ENCODE results near the gene RAB13.

Gene RAB13

DNA sequence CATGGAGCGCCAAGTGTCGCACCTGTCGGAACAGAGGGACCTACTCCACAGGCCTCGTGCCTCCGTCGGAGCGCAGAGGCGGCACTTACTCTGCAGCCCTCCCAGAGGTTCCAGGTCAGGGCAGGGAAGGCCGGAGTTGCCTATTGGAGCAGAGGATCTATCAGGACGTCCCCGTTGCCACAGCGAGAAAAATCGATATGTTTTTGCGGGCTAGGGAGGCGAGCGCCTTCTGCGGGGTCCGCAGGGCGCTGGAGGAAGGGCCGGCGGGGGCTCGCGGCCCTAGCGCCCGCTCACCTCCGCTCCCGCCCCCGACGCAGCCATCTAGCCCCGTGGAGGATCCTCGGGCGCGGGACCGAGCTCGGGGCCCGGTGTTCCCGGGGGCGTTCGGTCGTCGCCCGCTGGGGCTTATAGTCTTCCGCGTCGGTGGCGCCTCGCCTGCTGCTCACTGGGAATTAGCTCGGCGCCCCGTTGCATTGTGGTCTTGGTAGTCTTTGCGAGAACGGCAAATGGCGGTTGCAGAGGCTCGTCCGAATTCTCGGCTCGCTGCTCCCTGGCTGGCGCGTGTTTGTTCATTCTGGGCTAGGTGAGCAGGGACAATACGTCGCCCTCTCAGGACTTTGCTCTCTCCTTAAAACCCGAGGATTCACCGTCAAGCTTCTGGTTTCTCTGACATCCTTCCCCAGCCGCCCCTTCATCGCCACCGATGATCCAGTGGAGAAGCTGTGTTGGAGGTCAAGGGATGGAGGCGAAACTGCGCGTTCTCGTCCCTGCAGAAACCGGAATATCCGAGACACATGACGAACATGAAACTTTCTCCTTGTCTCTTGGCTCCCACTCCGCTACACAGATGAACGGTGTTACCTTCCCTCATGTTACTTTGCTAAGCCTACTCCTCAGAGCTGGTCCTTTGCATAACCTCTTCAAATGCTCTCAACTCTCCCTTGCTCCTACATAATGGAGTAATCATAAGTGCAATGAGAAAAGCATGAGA, 8.6 kb downstream of the RAB13 start, which contains the start of gene JTB:
JTB (minus strand) TSS at position 425 of the 991 bp plus-strand sequence; CDS start at position 3, 422 bp downstream.
- DNase-seq (ENCODE audit: low read depth): no peak

DNA sequence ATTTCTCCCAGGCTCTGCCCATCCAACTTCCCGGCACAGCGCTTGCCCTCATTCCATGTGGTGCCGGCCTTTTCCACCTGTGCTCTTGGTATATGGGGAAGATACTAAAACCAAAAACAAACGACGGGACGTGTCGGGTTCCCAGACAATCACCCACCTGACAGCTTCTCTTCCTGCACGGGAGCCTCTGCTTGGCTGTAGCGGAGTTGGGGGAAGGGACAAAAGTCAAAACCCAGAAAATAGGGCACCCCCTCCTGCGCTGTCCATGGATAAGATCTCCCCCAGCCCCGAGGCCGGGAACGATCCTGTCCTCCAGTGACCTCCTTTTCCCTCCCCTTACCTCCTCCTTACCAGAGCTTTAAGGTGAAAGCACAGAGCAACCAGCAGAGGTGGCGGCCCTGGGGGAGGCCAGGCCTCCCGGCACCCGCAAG, 9.3 kb downstream of the RAB13 start:
- no peak for DNase-seq (ENCODE audit: low read depth)

DNA sequence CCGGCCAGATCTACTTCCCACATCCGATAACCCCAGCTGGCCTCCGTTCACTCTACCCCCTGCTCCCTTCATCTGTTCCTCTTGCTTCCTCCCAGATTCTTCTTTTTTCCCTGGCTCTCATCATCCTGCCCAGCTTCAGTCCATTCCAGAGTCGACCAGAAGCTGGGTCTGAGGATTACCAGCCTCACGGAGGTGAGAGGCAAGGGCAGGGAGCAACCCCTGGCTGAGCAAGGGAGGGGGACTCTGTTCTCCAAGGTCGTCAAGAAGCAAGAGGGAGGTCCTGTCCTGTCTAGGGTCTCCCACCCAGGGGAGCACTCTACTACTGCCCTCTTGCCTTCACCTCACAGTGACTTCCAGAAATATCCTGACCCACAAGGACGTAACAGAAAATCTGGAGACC, 12.6 kb downstream of the RAB13 start:
- no peak for DNase-seq (ENCODE audit: low read depth)

DNA sequence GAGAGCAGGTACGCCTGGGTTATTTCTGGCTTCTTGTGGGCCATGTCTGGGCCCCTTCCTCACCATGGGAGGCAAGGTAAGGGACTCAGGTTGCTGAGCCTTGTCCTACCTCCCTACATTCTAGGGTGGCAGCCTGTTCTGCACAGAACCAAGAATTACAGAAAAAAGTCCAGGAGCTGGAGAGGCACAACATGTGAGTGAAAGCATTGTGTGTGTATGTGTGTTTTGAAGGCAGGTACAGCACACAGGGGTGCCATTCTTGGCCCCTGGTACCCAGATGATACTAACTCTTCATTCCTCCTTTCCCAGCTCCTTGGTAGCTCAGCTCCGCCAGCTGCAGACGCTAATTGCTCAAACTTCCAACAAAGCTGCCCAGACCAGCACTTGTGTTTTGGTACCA, 13.1 kb downstream of the RAB13 start:
- DNase-seq (ENCODE audit: low read depth): no peak

DNA sequence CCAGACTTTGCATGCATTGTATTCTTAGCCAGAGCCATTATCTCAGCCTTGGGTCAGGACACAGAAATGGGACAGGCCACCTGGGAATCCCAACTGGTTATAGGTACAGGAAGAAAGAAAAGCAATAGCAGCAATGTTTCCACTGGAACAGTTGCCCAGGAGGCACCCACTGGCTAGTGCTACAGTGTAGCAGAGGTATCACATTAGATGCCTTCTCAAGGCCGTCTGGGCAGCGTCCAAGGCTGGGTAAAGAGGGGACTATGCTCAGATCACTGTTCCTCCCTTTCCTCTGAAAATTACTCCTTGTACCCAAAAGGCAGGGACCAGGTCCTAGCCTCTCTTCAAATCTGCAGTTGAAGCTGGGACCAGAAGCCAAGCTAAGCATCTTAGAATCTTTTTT, 15.8 kb downstream of the RAB13 start:
- no peak for DNase-seq (ENCODE audit: low read depth)

DNA sequence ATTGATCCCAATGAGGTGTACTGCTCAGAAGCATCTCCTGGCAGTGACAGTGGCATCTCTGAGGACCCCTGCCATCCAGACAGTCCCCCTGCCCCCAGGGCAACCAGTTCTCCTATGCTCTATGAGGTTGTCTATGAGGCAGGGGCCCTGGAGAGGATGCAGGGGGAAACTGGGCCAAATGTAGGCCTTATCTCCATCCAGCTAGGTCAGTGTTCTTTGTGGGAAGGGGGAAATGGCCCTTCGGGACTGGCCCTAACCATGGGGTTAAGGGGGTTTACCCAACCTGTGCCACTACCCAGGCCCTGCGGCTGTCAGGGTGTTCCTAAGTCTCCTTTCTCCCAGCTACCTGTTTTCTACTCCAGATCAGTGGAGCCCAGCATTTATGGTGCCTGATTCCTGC, 17.2 kb downstream of the RAB13 start:
- no peak for DNase-seq (ENCODE audit: low read depth)

DNA sequence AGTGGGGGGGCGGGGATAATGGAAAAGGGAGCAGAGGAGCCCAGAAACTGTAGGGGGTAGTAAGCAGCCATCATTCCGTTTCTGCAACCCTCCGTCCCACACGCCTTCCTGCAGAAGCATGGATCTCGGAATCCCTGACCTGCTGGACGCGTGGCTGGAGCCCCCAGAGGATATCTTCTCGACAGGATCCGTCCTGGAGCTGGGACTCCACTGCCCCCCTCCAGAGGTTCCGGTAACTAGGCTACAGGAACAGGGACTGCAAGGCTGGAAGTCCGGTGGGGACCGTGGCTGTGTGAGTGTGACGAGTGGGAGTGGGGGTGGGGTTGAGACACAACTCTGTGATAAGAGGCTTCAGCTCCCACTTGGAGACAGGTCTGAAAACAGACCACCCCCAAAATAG, 17.7 kb downstream of the RAB13 start:
- DNase-seq (ENCODE audit: low read depth): no peak

DNA sequence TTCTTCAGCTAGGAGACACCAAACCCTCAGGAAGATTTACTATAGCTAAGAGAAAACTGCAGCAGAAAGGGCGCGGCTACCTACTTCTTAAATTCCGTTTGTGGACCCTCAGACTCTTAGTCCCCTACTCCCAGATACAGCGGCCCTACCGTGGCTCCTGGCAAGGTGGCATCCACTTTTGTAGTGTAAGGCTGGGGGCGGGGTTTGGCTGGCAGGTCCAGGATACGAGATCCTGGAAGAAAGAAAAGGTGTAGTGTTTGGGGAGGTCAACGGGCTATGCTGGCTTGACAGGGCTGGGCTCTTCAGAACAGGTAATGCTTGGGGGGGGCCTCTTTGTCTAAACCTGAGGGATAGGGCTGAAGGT, 18.2 kb downstream of the RAB13 start:
- DNase-seq (ENCODE audit: low read depth): no peak

DNA sequence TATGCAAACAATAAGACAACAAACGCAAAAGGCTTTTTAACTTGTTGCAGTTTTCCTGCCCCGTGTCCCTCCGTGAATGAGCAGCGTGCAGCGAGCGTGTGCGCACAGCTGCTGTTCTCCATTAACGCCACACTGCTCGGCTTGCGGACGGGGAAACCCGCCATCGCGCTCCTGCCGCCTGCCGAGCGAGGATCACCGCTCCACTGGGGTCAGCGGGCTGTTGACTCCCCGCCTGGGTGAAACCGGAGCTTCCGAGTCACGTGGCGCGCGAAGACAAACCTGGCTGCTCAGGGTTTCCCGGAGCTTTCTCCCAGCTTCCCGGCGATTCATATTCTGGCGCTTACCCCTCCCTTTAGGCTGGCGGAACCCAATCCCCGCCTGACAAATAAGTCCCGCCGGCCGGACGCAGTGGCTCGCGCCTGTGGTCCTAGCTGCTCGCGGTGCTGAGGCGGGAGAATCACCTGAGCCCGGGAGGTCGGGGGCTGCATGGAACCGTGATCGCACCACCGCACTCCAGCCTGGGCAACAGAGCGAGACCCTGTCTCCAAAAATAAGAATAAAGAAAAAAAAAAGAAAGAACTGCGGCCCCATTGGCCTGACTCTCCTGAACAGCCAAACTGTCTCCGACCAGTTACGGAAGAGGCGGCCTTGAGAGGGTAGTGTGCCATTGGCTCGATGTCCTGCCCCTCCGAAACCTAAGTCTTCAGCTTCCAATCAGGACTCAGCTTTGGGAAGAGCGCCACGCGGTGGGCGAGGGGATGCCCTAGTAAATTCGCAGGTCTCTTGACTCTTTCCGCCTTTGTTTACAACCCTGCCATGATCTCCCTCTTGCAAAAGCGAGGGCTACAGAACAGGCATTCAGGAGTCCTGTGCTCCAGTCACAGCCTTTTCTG, 18.8 kb downstream of the RAB13 start, which contains the start of gene CREB3L4:
CREB3L4 (plus strand) TSS at position 796 of the 893 bp plus-strand sequence. CDS start 624 bp downstream, outside the sequence.
- peak; percentile 87 for DNase-seq (ENCODE audit: low read depth)

DNA sequence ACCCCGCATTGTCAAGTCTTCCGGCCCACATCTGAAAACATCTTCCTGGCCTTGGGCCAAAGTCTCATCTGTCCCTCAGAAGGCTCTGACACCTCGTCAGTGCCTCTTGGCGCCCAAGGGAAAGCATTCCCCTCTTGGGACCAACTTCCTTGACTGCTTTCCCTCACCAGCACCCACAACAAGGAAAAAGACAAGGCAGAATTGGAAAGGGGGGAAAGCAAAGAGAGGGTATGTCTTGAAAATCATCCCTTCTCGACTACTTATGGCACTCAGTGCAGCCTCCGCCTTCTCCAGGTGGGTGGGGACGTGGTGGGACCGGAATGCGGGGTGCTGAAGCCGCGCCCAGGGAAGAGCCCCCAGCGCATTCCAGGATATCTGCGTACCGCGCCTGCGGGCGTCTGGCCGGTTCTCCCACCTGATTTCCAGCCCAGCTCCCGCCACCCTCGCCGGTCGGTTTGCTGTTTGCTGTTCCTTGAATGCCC, 22.2 kb downstream of the RAB13 start:
- DNase-seq (ENCODE audit: low read depth): no peak

DNA sequence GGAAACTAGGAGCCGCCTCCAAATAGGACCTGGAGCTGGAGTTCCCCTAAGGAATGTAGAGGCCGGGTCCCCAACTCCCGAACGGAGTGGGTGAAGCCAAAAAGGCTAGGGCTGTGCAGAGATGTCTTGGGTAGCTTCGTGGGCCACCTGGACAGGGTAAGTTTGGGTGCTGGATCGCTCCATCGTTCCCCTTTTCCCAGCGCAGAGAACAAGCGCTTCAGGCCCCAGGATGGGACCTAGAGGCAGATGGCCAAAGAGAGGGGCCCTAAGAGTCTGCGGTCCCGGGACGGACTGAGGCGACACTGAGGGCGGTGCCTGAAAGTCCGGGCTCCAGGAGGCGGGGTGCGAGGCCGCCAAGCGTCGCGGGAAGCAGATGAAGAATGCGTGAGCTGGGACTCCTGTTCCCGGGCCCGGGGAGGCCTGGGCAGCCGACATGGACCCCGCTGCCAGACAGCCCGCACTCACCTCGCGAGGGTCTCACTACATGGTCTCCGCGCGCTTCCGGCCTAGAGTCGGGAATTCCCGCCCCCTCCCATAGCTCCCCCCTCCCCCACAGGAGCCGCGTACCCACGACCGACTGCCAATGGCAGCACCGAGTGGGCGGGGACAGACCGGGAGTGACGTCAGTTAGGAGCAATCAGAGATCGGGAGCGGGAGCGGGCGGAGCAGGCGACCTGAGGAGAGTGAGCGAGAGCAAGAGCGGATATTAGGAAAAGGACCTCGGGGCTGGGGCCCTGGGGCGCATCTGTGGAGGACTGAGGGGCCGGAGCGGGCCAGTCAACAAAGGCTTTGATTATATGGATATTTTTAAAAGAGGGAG, 22.9 kb downstream of the RAB13 start, which contains the start of gene SLC39A1:
SLC39A1 (minus strand) TSS at position 508 of the 820 bp plus-strand sequence. CDS start 822 bp downstream, outside the sequence.
- peak; percentile 87 for DNase-seq (ENCODE audit: low read depth)

DNA sequence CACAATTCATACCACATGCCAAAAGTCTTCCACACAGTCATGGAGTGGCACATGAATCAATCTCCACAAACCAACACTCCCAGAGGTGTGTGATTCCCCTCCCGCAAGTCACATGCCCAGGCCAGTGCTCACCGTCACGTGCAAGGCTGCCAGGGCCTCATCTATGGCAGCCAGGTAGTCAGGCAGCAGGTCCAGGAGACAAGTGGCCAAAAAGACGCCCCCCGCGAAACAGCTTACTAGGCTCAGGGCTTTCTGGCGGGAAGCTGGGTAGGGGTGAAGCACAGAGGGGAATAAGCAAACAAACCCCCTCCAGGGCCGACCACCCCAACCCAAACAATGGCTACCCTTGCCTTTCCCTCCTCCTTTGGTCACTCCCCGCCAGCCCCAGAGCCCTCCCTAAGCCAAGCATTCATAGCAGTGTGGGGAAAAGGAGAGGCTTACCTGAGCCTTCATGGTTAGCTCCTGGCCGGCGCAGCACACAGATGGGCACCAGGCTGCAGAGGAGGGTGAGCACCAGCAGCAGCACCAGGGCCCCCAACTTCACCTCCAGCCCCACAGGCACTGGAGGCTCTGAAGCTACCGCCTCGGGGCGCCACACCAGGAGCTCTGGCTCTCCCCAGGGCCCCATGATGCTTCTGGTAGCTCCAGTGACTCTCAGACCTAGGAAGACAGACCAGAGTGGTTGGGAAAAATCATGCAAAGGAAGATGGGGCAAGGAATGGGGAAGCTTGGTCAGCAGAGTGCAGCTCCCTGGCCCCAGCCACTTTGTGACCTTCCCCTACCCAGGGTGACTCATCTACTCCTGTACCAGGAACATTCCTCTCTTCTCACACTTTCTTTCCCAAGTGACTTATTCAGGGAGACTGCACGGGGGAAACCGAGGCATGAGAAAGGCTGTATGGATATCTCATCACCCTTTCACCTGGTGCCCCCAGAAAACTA, 23.8 kb downstream of the RAB13 start:
- no peak for DNase-seq (ENCODE audit: low read depth)

DNA sequence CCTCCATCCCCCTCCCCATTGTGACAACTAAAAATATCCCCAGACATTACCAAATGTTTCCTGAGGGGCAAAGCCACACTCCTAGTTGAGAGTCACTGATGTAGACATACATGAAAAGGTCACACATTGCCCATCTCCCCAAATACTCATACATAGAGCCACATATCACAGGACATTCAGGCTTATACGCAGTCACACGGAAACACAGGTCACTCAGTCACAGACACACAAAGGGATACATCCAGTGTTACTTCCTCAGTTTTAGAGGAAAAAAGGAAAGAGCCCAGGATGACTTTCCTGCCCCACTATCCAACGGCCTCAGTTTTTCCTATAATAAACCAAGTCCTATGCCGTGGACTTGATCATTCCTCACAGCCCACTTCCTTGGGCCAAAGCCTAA, 24.7 kb downstream of the RAB13 start:
- DNase-seq (ENCODE audit: low read depth): no peak

DNA sequence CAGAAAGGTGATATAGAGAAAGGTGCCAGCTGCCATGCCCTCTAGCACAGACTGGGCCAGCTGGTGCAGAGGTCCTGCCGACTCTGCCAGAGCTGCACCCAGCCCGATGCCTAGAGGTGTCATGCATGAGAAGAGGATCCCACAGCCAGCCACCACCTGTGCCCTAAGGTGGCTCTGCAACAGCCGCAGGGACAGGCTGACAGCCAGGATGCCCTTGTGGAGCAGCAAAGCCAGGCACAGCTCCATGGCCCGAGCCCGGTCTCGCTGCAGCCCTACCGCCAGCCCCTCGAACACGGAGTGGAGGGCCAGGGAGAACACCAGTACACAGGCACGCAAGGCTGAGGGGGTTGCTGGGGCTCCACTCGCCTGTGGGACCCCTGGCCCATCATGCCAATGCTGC, 25.9 kb downstream of the RAB13 start:
- DNase-seq (ENCODE audit: low read depth): no peak

DNA sequence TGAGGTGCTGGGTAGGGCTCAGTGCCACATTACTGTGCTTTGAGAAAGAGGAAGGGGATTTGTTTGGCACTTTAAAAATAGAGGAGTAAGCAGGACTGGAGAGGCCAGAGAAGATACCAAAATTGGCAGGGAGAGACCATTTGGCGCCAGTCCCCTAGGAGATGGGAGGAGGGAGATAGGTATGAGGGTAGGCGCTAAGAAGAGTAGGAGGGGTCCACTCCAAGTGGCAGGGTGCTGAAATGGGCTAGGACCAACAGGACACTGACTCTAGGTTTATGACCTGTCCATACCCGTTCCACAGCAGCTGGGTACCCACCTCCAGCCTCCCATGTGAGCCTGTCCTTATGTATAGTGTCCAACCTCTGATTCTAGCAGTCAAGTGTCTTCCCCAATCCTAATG, 26.7 kb downstream of the RAB13 start:
- no peak for DNase-seq (ENCODE audit: low read depth)

DNA sequence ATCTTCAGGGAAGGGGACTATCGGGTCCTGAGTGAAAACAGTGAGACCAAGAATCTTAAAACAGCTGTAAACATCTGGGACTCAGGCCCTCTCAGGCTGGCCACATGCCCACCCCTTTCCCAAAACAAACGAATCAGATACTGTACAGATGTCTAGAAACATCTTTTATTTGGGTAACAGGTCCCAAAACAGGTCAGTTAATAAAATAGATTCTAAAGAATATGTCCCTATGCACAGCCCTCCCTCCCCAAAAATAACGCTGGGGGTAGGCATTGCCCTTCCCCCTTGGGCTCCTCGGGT, 27.2 kb downstream of the RAB13 start:
- DNase-seq (ENCODE audit: low read depth): no peak

DNA sequence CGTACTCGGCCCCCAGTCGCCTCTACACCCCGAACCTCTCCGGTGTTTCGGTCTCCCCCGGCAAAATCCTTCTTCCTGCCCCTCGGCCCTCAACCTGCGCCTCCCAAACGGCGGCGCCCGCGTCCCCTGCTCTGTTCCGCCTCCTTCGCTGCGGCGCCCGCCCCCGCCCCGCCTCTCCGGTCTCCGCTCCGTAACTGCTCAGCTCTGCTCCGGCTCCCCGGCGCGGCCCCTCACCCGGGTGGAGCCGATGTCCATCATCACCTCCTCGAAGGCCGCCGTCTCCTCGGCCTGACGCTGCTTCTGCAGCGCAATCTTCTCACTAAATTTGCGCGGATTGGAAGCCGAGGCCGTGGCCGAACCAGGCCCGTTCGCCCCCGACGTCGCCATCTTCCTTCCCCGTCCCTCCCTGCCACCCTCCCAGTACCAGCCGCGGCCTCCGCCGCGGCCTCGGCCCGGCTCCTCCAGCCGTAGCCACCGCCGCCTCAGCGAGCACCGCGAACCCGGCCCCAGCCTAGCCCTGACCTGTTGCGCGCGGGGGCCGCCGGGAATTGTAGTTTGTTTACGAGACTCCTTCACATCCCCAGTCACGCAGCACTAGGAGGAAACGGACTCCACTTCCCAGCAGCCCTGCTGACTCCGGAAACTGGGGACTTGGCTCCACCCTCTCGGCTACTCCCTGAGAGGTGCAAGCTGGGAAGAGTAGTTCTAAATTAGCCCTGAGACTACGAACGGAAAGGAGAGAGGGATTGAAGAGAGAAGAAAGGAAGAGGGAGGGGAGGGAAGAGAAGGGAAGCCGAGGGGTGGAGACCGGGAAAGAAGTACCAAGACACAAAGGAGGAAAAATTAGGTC, 27.8 kb downstream of the RAB13 start, which contains the start of gene CRTC2:
CRTC2 (minus strand) TSS at position 502 of the 850 bp plus-strand sequence; CDS start at position 387, 115 bp downstream.
- DNase-seq (ENCODE audit: low read depth): peak; percentile 92

DNA sequence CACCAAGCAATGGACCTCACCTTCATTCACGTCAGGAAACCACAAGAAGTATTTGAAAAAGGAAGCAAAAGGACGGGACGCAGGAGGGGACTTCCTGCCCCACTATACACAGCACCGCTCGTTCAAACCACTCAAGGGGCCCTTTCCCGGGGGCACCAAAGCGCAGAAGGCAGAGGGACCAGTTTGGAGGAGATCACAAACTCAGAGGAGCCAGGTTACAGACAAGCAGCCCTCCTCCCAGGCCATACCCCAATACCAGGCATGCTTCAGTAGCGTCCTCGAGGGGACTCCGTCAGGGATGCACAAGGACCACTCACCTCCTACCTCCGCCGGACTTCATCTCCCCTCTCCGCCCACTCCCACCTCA, 28.4 kb downstream of the RAB13 start:
- no peak for DNase-seq (ENCODE audit: low read depth)

DNA sequence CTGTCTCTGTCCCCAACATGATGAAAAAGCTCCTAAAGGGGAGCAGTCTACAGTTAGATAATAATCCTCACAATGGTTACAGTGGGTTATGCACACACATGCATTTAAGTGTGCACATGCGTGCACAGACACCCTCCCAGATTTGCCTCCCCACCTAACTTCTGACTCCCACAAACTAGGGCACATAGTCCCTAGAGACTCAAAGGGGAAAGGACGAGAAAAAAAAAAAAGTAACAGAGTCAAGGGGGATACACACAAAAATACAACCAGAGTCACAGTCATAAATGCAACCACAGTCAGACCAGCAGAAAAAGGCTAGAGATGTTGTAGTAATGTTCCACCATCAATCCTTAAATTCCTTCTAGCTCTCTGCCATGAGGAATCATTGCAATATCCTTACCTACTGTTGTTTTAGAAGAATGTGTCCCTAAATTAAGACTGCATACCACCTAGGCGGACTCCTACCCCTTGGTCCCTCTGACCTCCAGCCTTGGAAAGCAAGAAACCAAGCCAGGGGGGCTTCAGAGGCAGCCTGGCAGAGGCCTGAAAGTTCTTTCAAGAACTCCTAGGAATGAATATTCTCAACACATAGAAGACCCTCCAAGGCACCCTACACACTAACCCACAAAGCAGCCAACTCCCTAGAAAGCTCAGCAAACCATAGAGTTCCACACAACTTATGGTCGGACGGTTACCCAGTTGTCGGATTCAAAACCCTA, 29.0 kb downstream of the RAB13 start:
- DNase-seq (ENCODE audit: low read depth): no peak

All from HS-5 (cell line).